GM10248 (cell line): ENCODE data around the gene CCDC83.
"Not testable (repeated sequence)": the region's sequence is repeated elsewhere in the genome, so short reads cannot be mapped to it uniquely, and the experiment has no call there.

Experiments used
- CTCF ChIA-PET: fragments of 300-600 bp; sonication (Branson Sonifier 250); formaldehyde crosslinking; extraction: SDS; loops from one replicate; lab custom pipeline; 2021; ENCODE audit warnings: antibody characterized with exemption; lab: Yijun Ruan, JAX
- POLR2A ChIA-PET: fragments of 350-650 bp; sonication (Branson Sonifier 250); formaldehyde crosslinking; extraction: SDS; loops from one replicate; lab custom pipeline; 2020; ENCODE audit warnings: antibody characterized with exemption; lab: Yijun Ruan, JAX
- DNase-seq: peaks from one replicate; pipeline ENCODE4 v3.0.0; 2012; ENCODE audit errors: extremely low spot score
- CTCF ChIP-seq: IDR thresholded peaks from 2 replicates; pipeline ENCODE4 v1.5.1; 2012; ENCODE audit warnings: mild to moderate bottlenecking, low read depth; ENCODE audit errors: extremely low read depth, missing control alignments, control extremely low read depth

CCDC83 gene

GRCh38 chr11:85854212-85854556 is 999 bp upstream of the CCDC83 start:
- ChIA-PET POLR2A (no interaction called here), CTCF (interaction anchor here (0.9 to 2.8 kb wide), 40 partner anchors 8 to 1040 kb away, joined by 3 to 29 read pairs (median 4); no protein-coding TSS in a partner anchor)
- no peak for DNase-seq
- no peak for TF ChIP-seq CTCF

DNA sequence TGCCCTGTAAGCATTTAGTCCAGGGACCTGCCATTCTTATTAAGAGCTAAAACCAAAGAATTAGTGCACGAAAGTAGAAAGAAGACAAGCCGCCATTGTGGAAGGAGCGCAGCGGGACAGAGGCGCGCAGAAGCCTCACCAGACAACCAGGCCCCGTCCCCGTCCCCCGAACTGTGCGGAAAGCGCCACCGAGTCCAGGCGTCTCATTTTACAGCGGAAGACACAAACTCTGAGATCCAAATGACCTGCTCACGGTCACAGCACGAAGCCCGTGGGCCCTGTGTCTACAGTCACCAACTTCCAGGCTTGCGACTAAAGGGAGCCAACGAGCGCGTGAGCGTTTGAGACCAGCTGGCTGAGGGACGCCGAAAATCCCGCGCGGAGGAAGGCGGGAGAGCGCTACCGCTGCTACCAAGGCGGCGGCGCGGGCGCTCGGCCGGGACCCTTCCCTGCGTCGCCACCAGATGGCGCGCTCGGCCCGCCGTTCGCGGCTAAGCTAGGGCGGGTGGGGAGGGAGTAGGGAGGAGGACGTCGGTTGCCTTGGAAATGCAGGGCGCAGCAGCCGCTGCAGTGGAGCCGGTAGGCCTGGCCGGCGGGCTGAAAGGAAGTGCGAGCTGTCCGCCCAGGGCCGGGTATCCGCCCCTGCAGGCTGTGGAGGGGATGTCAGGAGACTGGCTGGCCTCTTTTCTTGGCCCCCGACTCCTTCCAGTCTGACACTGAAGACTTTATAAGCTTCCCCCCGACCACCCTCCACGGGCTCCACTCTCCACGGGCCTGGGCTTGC is 434 bp upstream of the CCDC83 start:
- POLR2A ChIA-PET: no interaction called here
- peak; percentile 83 for TF ChIP-seq CTCF
- CTCF ChIA-PET: interaction anchor here (0.6 to 2.8 kb wide), 55 partner anchors 9 to 1064 kb away, joined by 3 to 29 read pairs (median 4); partner anchors contain the start of gene TMEM126A
- peak; percentile 94 for DNase-seq

GRCh38 chr11:85857098-85857497 is 1.9 kb downstream of the CCDC83 start:
- no peak for DNase-seq
- TF ChIP-seq CTCF: no peak
- ChIA-PET CTCF (interaction anchor here (1.2 to 1.3 kb wide), 2 partner anchors 17 to 435 kb away, joined by 3 read pairs; no protein-coding TSS in a partner anchor), POLR2A (no interaction called here)

- POLR2A ChIA-PET: not testable (repeated sequence)
Observed at GRCh38 chr11:85859541-85859940, 4.4 kb downstream of the CCDC83 start.

GRCh38 chr11:85863855-85864254 is 8.7 kb downstream of the CCDC83 start:
- POLR2A ChIA-PET: no interaction called here
- CTCF ChIA-PET: interaction anchor here (2.8 kb wide), 1 partner anchor 9 kb away, joined by 13 read pairs; the partner anchor contains the start of gene CCDC83
- no peak for TF ChIP-seq CTCF
- no peak for DNase-seq

More at GRCh38 chr11:85859541-85859940, 4.4 kb downstream of the CCDC83 start:
- CTCF ChIA-PET, DNase-seq: not testable (repeated sequence)

DNA sequence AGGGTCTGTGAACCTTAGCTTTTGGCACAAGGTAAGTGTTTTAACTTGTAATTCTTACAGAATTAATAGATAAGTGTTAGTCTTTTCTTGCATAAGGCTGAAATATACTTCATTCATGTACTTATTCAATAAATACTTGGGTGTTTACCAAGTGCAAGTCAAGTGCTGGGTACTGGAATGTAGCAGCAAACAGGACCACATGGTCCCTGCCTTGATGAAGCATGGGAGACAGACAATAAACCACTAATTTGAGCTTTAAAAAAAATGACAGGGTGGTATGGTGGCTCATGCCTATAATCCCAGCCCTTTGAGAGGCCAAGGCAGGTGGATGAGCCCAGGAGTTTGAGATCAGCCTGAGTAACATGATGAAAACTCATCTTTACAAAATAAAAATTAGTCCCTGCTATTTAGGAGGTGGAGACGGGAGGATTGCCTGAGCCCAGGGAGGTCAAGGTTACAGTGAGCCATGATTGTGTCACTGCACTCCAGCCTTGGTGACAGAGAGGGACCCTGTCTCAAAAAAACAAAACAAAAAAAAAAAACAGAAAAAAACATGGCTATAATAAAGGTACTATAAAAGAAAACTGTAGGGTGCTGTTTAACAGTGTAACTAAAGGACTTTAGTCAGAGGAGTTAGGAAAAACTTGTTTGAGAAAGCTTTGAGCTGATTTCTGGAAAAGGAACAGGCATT is 11.1 kb downstream of the CCDC83 start:
- ChIA-PET POLR2A (no interaction called here), CTCF (interaction anchor here (1.0 to 4.8 kb wide), 2 partner anchors 11 to 25 kb away, joined by 3 to 29 read pairs; partner anchors contain the start of gene CCDC83)
- no peak for TF ChIP-seq CTCF
- DNase-seq: no peak
